ENCODE measurements around the gene PCDHGA8.
"Not testable (repeated sequence)": the region's sequence is repeated elsewhere in the genome, so short reads cannot be mapped to it uniquely, and the experiment has no call there.

PCDHGA8 gene

DNA sequence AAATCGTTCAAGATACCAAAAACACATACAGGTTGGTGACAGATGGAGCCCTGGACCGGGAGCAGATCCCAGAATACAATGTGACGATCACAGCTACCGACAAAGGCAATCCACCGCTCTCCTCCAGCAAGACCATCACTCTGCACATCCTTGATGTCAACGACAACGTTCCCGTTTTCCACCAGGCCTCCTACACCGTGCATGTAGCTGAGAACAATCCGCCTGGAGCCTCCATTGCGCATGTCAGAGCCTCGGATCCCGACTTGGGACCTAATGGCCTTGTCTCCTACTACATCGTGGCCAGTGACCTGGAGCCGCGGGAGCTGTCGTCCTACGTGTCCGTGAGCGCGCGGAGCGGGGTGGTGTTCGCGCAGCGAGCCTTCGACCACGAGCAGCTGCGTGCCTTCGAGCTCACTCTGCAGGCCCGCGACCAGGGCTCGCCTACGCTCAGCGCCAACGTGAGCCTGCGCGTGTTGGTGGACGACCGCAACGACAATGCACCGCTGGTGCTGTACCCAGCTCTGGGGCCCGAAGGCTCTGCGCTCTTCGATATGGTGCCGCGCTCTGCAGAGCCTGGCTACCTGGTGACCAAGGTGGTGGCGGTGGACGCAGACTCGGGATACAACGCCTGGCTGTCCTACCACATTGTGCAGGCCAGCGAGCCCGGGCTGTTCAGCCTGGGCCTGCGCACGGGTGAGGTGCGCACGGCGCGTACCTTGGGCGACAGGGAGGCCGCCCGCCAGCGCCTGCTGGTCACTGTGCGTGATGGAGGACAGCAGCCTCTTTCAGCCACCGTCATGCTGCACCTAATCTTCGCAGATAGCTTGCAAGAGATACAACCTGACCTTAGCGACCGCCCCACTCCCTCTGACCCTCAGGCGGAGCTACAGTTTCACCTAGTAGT, 20.6 kb upstream of the PCDHGA8 start:
- no peak for DNase-seq

GRCh38 chr5:141373673-141374317, 18.6 kb upstream of the PCDHGA8 start, which contains the start of gene PCDHGA6:
Gene PCDHGA6, plus strand, starts transcription at chr5:141373891. Its CDS starts 193 bp downstream, at chr5:141374084.
- DNase-seq = no peak

DNA sequence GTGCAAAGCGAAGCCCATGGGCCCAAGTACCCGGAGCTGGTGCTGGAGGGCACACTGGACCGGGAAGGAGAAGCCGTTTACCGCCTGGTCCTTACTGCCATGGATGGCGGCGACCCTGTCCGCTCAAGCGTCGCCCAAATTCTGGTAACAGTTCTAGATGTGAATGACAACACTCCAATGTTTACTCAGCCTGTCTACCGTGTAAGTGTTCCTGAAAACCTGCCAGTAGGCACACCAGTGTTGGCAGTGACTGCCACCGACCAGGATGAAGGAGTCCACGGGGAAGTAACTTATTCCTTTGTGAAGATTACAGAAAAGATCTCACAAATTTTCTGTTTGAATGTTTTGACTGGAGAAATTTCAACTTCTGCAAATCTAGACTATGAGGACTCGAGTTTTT, 17.8 kb upstream of the PCDHGA8 start:
- DNase-seq = no peak

DNA sequence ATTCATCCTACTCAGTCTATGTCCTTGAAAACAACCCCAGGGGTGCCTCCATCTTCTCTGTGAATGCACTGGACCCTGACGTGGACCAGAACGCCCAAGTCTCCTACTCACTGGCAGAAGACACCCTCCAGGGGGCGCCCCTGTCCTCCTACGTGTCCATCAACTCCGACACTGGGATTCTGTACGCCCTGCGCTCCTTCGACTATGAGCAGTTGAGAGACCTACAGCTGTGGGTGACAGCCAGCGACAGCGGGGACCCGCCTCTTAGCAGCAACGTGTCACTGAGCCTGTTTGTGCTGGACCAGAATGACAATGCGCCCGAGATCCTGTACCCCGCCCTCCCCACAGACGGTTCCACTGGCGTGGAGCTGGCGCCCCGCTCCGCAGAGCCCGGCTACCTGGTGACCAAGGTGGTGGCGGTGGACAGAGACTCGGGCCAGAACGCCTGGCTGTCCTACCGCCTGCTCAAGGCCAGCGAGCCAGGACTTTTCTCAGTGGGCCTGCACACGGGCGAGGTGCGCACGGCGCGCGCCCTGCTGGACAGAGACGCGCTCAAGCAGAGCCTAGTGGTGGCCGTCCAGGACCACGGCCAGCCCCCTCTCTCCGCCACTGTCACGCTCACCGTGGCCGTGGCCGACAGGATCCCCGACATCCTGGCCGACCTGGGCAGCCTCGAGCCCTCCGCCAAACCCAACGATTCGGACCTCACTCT, 16.8 kb upstream of the PCDHGA8 start:
- not testable (repeated sequence) for DNase-seq

DNA sequence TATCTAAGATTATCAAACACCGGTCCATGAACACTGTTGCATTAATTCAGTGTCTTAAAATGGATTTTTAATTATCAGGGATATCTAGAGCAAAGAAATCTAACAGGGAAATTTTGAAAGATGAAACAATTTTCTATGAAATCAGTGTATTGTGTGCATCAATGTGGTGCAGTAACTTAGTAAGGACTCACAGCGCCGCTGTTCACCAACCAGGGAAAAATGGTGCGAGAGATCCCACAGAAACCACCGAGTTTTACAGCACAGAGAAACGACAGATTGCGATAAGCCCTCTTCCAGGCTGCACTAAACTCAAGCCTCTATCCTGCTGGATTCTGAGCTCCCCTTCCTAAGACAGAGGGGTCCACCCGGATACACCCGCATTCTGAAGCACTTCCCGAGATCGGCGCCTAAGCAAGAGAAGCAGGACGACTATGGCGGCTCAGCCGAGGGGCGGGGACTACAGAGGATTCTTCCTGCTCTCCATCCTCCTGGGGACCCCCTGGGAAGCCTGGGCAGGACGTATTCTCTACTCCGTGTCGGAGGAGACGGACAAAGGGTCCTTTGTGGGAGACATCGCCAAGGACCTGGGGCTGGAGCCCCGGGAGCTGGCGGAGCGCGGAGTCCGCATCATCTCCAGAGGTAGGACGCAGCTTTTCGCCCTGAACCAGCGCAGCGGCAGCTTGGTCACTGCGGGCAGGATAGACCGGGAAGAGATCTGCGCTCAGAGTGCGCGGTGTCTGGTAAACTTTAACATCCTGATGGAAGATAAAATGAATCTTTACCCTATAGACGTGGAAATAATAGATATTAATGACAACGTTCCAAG, 9.8 kb upstream of the PCDHGA8 start, which contains the start of gene PCDHGA7:
PCDHGA7 (plus strand) TSS at position 274 of the 826 bp plus-strand sequence; CDS start at position 432, 158 bp downstream.
- DNase-seq = no peak

DNA sequence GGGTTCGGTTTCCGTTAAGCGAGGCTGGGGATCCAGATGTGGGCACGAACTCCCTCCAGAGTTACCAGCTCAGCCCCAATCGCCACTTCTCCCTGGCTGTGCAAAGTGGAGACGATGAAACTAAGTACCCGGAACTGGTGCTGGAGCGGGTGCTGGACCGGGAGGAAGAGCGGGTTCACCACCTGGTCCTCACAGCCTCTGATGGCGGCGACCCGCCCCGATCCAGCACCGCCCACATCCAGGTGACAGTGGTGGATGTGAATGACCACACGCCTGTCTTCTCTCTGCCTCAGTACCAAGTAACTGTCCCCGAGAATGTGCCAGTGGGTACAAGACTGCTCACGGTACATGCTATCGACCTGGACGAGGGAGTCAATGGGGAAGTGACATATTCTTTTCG, 9.1 kb upstream of the PCDHGA8 start:
- no peak for DNase-seq

GRCh38 chr5:141384471-141385267, 7.8 kb upstream of the PCDHGA8 start:
- no peak for DNase-seq

DNA sequence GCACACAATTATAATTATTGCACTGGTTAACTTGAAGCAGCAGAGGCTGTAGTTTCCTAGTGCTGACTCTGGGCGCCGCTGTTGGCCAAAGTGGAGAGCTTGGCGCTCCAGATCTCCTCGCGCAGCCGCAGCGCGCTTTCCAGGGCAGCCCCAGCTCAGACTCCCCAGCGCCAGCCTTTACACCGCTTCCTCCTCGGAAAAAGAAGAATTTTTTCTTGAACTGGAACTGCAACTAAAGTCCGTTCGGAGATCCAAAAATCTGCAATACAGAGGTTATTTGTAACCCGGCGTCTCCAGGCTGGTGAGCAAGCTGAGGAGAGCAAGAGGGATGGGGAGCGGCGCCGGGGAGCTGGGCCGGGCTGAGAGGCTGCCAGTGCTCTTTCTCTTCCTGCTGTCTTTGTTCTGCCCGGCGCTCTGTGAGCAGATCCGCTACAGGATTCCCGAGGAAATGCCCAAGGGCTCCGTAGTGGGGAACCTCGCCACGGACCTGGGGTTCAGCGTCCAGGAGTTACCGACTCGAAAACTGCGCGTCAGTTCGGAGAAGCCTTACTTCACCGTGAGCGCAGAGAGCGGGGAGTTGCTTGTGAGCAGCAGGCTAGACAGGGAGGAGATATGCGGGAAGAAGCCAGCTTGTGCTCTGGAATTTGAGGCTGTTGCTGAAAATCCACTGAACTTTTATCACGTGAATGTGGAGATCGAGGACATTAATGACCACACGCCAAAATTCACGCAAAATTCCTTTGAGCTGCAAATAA, 4.7 kb upstream of the PCDHGA8 start, which contains the start of gene PCDHGB4:
PCDHGB4 (plus strand) TSS at position 142 of the 755 bp plus-strand sequence; CDS start at position 329, 187 bp downstream.
- DNase-seq = not testable (repeated sequence)

DNA sequence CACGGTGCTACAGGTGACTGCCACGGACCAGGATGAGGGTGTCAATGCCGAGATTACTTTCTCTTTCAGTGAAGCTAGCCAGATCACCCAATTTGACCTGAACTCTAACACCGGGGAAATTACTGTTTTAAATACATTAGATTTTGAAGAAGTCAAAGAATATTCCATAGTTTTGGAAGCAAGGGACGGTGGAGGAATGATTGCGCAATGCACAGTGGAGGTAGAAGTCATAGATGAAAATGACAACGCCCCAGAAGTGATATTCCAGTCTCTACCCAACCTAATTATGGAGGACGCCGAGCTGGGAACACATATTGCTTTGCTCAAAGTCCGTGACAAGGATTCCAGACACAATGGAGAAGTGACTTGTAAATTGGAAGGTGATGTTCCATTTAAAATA, 3.8 kb upstream of the PCDHGA8 start:
- DNase-seq = no peak

DNA sequence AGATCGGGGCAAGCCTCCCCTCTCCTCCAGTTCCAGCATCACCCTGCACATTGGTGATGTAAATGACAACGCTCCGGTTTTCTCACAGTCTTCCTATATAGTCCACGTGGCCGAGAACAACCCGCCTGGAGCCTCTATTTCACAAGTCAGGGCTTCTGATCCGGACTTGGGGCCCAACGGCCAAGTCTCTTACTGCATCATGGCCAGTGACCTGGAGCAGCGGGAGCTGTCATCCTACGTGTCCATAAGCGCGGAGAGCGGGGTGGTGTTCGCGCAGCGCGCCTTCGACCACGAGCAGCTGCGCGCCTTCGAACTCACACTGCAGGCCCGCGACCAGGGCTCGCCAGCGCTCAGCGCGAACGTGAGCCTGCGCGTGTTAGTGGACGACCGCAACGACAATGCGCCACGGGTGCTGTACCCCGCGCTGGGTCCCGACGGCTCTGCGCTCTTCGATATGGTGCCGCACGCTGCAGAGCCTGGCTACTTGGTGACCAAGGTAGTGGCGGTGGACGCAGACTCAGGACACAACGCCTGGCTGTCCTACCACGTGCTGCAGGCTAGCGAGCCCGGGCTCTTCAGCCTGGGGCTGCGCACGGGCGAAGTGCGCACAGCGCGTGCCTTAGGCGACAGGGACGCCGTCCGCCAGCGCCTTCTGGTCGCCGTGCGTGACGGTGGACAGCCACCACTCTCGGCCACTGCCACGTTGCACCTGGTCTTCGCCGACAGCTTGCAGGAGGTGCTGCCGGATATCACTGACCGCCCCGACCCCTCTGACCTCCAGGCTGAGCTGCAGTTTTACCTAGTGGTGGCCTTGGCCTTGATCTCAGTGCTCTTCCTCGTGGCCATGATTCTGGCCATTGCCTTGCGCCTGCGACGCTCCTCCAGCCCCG, 3.0 kb upstream of the PCDHGA8 start:
- DNase-seq = no peak

DNA sequence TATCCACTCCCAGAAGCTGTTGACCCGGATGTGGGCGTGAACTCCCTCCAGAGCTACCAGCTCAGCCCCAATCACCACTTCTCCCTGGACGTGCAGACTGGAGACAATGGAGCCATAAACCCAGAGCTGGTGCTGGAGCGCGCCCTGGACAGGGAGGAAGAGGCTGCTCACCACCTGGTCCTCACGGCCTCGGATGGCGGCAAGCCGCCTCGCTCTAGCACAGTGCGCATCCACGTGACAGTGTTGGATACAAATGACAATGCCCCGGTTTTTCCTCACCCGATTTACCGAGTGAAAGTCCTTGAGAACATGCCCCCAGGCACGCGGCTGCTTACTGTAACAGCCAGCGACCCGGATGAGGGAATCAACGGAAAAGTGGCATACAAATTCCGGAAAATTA, 834 bp downstream of the PCDHGA8 start:
- no peak for DNase-seq

DNA sequence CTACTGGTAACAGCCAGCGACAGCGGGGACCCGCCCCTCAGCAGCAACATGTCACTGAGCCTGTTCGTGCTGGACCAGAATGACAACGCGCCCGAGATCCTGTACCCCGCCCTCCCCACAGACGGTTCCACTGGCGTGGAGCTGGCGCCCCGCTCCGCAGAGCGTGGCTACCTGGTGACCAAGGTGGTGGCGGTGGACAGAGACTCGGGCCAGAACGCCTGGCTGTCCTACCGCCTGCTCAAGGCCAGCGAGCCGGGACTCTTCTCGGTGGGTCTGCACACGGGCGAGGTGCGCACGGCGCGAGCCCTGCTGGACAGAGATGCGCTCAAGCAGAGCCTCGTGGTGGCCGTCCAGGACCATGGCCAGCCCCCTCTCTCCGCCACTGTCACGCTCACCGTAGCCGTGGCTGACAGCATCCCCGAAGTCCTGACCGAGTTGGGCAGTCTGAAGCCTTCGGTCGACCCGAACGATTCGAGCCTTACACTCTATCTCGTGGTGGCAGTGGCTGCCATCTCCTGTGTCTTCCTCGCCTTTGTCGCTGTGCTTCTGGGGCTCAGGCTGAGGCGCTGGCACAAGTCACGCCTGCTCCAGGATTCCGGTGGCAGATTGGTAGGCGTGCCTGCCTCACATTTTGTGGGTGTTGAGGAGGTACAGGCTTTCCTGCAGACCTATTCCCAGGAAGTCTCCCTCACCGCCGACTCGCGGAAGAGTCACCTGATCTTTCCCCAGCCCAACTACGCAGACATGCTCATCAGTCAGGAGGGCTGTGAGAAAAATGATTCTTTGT, 2.2 kb downstream of the PCDHGA8 start:
- not testable (repeated sequence) for DNase-seq

- DNase-seq = not testable (repeated sequence)
Observed at GRCh38 chr5:141397756-141398551, 5.5 kb downstream of the PCDHGA8 start, which contains the start of gene PCDHGB5. Gene PCDHGB5, plus strand, starts transcription at chr5:141397947. Its CDS starts 181 bp downstream, at chr5:141398128.

DNA sequence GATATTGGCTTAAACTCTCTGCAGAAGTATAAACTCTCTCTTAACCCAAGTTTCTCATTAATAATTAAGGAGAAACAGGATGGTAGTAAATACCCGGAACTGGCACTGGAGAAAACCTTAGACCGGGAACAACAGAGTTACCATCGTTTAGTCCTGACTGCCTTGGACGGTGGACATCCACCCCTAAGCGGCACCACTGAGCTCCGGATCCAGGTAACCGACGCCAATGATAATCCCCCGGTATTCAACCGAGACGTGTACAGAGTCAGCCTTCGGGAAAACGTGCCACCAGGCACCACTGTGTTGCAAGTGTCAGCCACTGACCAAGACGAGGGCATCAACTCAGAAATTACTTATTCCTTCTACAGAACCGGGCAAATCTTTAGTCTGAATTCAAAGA, 6.2 kb downstream of the PCDHGA8 start:
- no peak for DNase-seq

DNA sequence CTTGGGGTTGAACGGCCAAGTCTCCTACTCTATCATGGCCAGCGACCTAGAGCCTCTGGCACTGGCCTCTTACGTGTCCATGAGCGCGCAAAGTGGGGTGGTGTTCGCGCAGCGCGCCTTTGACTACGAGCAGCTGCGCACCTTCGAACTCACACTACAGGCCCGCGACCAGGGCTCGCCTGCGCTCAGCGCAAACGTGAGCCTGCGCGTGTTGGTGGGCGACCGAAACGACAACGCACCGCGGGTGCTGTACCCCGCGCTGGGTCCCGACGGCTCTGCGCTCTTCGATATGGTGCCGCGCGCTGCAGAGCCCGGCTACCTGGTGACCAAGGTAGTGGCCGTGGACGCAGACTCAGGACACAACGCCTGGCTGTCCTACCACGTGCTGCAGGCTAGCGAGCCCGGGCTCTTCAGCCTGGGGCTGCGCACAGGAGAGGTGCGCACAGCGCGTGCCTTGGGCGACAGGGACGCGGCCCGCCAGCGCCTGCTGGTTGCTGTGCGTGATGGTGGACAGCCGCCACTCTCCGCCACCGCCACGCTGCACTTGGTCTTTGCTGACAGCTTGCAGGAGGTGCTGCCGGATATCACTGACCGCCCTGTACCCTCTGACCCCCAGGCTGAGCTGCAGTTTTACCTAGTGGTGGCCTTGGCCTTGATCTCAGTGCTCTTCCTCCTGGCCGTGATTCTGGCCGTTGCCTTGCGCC, 7.3 kb downstream of the PCDHGA8 start:
- no peak for DNase-seq

DNA sequence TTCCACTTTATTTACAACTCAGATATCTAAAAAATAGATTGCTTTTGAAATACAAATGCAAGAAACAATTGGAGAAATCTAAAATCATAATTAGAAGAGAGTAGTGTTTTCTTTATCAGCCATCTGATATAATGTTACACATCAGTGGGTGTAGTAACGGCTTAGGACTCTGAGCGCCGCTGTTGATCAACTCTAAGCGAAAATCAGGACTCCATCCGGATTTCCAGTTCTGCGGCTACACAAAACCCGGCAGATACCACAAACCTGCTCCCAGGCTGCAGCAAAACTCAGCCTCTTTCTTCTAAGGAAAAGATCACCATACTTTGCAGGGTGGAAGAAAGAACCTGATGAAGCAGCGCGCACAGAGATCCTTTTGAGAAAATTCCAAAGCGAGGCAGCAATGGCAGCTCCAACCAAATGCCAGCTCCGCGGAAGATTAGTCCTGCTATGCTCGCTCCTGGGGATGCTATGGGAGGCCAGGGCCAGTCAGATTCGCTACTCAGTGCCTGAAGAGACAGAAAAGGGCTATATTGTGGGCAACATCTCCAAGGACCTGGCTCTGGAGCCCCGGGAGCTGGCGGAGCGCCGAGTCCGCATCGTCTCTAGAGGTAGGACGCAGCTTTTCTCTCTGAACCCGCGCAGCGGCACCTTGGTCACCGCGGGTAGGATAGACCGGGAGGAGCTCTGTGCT, 10.3 kb downstream of the PCDHGA8 start, which contains the start of gene PCDHGA9:
PCDHGA9 (plus strand) TSS at position 226 of the 691 bp plus-strand sequence; CDS start at position 401, 175 bp downstream.
- DNase-seq = no peak
